GM18505 (cell line): ENCODE results near the gene ISL1.

ENCODE experiments used
- ATAC-seq: cut with Tn5 transposase; IDR thresholded peaks from one replicate; pipeline ENCODE4 v1.9.1; 2021; ENCODE audit not compliant: unreplicated experiment
- POLR2A ChIP-seq: IDR thresholded peaks from 4 replicates; pipeline ENCODE4 v1.6.1; 2011; ENCODE audit warnings: borderline replicate concordance; ENCODE audit not compliant: insufficient read depth, insufficient read length; ENCODE audit errors: extremely low read depth

Gene ISL1

DNA sequence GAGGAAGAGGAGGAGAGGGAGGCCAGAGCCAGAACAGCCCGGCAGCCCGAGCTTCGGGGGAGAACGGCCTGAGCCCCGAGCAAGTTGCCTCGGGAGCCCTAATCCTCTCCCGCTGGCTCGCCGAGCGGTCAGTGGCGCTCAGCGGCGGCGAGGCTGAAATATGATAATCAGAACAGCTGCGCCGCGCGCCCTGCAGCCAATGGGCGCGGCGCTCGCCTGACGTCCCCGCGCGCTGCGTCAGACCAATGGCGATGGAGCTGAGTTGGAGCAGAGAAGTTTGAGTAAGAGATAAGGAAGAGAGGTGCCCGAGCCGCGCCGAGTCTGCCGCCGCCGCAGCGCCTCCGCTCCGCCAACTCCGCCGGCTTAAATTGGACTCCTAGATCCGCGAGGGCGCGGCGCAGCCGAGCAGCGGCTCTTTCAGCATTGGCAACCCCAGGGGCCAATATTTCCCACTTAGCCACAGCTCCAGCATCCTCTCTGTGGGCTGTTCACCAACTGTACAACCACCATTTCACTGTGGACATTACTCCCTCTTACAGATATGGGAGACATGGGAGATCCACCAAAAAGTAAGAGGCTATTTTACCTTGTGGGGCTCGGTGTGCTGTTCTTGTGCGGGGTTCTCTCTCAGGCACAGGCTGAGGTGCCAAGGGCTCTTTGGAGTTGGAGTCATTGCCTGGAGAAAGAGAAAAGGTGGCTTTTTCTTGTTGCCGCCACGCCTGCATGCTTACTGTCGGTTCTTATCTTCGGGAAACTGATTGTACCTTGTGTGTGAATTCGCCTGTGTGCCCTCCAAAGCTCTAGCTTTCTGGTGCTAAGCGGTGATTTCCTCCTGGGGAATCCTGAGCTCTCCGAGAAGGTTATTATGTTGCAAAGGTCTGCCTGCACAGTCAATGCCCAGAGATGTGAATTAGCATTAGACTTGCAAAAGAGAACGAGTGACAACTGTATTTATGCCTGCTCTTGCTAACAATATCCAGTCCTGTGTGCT is at the start of gene ISL1:
TSS of gene ISL1 (plus strand) at position 318 of the 991 bp plus-strand sequence. CDS start at position 542, 224 bp downstream.
- peak; percentile 57 for ATAC-seq
- TF ChIP-seq POLR2A: no peak

GRCh38 chr5:51336878-51337277 is 46.4 kb upstream of the ISL1 start:
- no peak for TF ChIP-seq POLR2A
- ATAC-seq: no peak

- ATAC-seq: no peak
- no peak for TF ChIP-seq POLR2A
These were observed 38.1 kb upstream of the ISL1 start for GRCh38 chr5:51345106-51345505.

DNA sequence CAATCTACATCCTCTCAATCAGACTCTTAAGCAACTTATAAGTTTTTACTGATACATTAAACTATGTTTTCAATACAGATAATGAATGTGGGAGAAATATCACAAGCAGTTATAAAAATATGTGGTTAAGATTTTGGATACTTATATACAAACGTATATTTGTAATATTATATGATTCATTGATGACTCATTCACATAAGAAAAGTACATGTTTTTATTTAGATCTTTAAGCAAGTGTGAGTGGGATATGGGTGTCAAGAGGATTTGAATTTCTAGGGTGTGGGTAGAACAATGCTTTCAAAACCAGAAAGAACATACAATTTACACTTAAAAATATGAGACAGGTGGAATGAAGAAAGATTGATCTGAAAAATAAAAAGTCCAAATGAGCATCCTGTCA is 36.1 kb upstream of the ISL1 start:
- no peak for TF ChIP-seq POLR2A
- ATAC-seq: no peak

DNA sequence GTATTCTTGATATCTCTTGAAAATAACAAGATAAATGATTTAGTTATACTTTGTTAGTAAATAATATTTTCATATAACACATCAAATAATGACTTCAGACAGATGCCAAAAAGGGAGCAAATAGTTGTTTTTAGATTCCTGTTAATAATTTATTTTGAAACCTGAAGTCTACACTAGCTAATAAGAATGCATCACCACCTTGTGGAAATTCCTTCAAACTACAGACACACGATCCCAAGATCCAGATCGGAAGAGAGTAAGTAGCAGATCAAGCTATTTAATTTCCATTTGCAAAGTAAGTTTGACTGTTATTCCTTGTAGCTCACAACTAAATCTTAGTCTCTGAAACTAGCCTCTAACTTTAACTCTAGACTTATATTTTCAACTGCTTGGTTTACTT is 35.5 kb upstream of the ISL1 start:
- ATAC-seq: no peak
- TF ChIP-seq POLR2A: no peak

GRCh38 chr5:51371052-51371451 is 12.2 kb upstream of the ISL1 start:
- TF ChIP-seq POLR2A: no peak
- ATAC-seq: no peak

DNA sequence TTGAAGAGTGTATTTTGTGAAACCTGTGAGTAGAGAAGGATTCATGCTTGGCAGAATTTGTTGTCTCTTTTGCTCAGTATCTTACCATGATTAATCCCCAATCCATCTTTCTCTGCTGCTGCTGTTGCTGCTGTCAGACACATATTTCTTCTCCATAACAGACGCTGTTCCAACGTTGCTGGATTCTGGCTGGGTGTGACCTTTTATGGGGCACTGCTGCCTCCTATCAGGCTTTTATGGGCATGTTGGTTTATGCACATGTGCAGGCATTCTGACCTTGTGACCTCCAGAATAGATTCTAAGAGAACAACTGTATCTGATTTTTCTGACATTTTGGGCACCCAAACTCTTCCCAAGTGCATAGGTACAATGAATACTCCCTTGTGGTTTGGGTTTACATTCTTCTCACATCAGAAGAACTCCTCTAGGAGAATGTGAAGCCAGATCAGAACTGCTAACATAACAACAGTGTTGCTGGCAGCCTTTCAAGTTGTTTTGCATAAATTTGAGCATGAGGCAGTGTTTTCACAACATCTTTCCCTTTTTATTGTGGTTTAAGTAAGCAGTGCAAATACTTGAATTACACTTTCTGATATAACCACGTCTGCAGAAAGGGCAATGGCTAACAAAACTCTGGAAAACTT is 9.2 kb upstream of the ISL1 start:
- no peak for TF ChIP-seq POLR2A
- ATAC-seq: no peak

GRCh38 chr5:51375084-51375483 is 8.2 kb upstream of the ISL1 start:
- no peak for ATAC-seq
- TF ChIP-seq POLR2A: no peak

GRCh38 chr5:51376509-51376908 is 6.7 kb upstream of the ISL1 start:
- TF ChIP-seq POLR2A: no peak
- no peak for ATAC-seq

GRCh38 chr5:51377151-51378060 is 5.8 kb upstream of the ISL1 start:
- no peak for TF ChIP-seq POLR2A
- ATAC-seq: no peak

GRCh38 chr5:51378061-51378409 is 5.2 kb upstream of the ISL1 start:
- no peak for ATAC-seq
- TF ChIP-seq POLR2A: no peak

- TF ChIP-seq POLR2A: no peak
- no peak for ATAC-seq
These were observed 4.6 kb upstream of the ISL1 start for GRCh38 chr5:51378448-51379330.

DNA sequence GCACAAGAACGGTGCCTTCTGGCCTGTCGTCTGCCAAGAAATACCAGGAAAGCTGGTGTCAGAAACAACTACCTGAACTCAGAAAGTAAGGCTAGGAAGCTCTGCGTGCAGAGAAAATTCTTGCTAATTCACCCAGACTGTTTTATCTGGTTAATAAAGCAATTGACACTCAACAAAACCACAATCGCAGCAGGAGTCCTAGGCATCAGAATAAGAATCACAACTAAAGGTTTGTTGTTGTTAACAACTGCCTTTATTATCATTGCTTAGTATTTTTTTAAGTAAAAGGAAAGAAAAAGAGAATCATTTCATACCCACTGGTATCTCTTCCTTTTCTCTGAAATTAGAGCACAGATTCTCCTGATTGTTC is 3.9 kb upstream of the ISL1 start:
- no peak for TF ChIP-seq POLR2A
- ATAC-seq: no peak

GRCh38 chr5:51380603-51381207 is 2.5 kb upstream of the ISL1 start:
- ATAC-seq: no peak
- no peak for TF ChIP-seq POLR2A
